K562 (cell line): Measurements from ENCODE around the gene HOXD13. TPM values are rescaled to one million over a fixed set of nuclear protein-coding genes. Genes with fewer than 3 reads are reported as not detected.
A peak's percentile ranks its signal among the peaks of the same experiment; 100 is the strongest.

Experiments
- ATAC-seq: fragments of 200-7000 bp; cut with Tn5 transposase; 3 replicates; pipeline ENCODE4 v1.9.1; 2020; ENCODE audit warnings: moderate library complexity
- BruUV-seq: library from RNA; stranded (reverse); fragments of 400-500 nt; replicated peaks from 2 replicates; lab custom pipeline; 2021; lab: Mats Ljungman, UMichigan
- CTCF ChIA-PET: fragments of 300-600 bp; formaldehyde crosslinking; extraction: SDS; loops from one replicate; lab custom pipeline; 2021; ENCODE audit warnings: low intra/inter-chr PET ratio; lab: Yijun Ruan, JAX
- POLR2A ChIA-PET: fragments of 300-600, 350-650 bp; sonication (Branson Sonifier 250); formaldehyde crosslinking; extraction: SDS; loops from one replicate; lab custom pipeline; 2021; ENCODE audit warnings: antibody characterized with exemption, inconsistent platforms; lab: Yijun Ruan, JAX
- DNase-seq, 4 experiments: peaks; one replicate each; pipeline versions ENCODE4 v3.0.0 to v3.0.0-alpha.2; 2011 to 2018; ENCODE audit warnings: low spot score in 3 of 4, mixed read lengths in 3 of 4; ENCODE audit errors: extremely low read depth in 1 of 4
- FAIRE-seq: peaks from 2 replicates; lab custom pipeline; 2011; peaks lifted over from hg19 to GRCh38; lab: Jason Lieb, UNC
- H2AFZ ChIP-seq: 2 replicates; pipeline ENCODE4 v1.6.0; 2011; ENCODE audit warnings: low read depth, low read length, control low read depth, inconsistent platforms
- H3K27ac ChIP-seq: fragments of 200-600 bp; 3 replicates; pipeline ENCODE4 v1.8.0; 2011; ENCODE audit warnings: low read depth, mild to moderate bottlenecking, control low read depth, inconsistent platforms, low read length, moderate library complexity, mixed read lengths; ENCODE audit errors: extremely low read depth
- H3K27me3 ChIP-seq, 2 experiments: fragments of 300-600 bp in 1 of 2; 2 replicates in 1 of 2; 3 replicates in 1 of 2; pipeline versions ENCODE4 v1.6.0 to v1.8.0; 2011; ENCODE audit warnings: inconsistent platforms in 2 of 2, low read length in 2 of 2, mild to moderate bottlenecking in 1 of 2, mixed read lengths in 1 of 2, moderate library complexity in 1 of 2; ENCODE audit not compliant: control insufficient read depth in 2 of 2, insufficient read depth in 2 of 2
- H3K36me3 ChIP-seq: fragments of 300-600 bp; 3 replicates; pipeline ENCODE4 v1.8.0; 2011; ENCODE audit warnings: mild to moderate bottlenecking, low read length, inconsistent platforms; ENCODE audit not compliant: control insufficient read depth, insufficient read depth
- H3K4me1 ChIP-seq, 2 experiments: fragments of 200-600 bp in 1 of 2; replicated peaks in 1 of 2; 2 replicates in 1 of 2; 3 replicates in 1 of 2; pipeline versions ENCODE4 v1.5.1 to v1.8.0; 2011; ENCODE audit warnings: inconsistent platforms in 2 of 2, low read length in 2 of 2, mild to moderate bottlenecking in 1 of 2, mixed read lengths in 1 of 2, moderate library complexity in 1 of 2; ENCODE audit not compliant: control insufficient read depth in 2 of 2, insufficient read depth in 2 of 2
- H3K4me2 ChIP-seq: 2 replicates; pipeline ENCODE4 v1.6.1; 2011; ENCODE audit warnings: low read length, control low read depth, inconsistent platforms, mixed read lengths; ENCODE audit not compliant: insufficient read depth
- H3K4me3 ChIP-seq: fragments of 200-600 bp; sonication (generic), shearing (Covaris generic); 2 replicates; pipeline ENCODE4 v1.5.1; 2016; ENCODE audit warnings: control low read depth, inconsistent platforms
- H3K79me2 ChIP-seq: fragments of 200-600 bp; 3 replicates; pipeline ENCODE4 v1.8.0; 2011; ENCODE audit warnings: low read length, inconsistent platforms; ENCODE audit not compliant: control insufficient read depth, insufficient read depth
- H3K9ac ChIP-seq, 2 experiments: 2 replicates each; pipeline versions ENCODE4 v1.6.0 to v1.6.1; 2011; ENCODE audit warnings: low read depth in 2 of 2, low read length in 2 of 2, control low read depth in 1 of 2, inconsistent platforms in 1 of 2, mild to moderate bottlenecking in 1 of 2, mixed read lengths in 1 of 2; ENCODE audit not compliant: insufficient read depth in 1 of 2
- H3K9me1 ChIP-seq: one replicate; pipeline ENCODE4 v1.6.0; 2011; ENCODE audit warnings: inconsistent platforms, mild to moderate bottlenecking, low read length, moderate library complexity; ENCODE audit not compliant: control insufficient read depth, insufficient read depth
- H3K9me3 ChIP-seq: replicated peaks from 2 replicates; pipeline ENCODE4 v1.5.1; 2011; ENCODE audit warnings: low read depth, low read length, inconsistent platforms; ENCODE audit not compliant: control insufficient read depth, insufficient read depth
- H4K20me1 ChIP-seq: replicated peaks from 2 replicates; pipeline ENCODE4 v1.6.1; 2011; ENCODE audit warnings: low read length, inconsistent platforms, mixed read lengths; ENCODE audit not compliant: control insufficient read depth, insufficient read depth
- KAT8 ChIP-seq: fragments of 450-650 bp; IDR thresholded peaks from 2 replicates; pipeline ENCODE4 v1.6.1; 2016; ENCODE audit warnings: low read depth, mild to moderate bottlenecking
- PCBP1 ChIP-seq: fragments of 200-400 bp; formaldehyde crosslinking; IDR thresholded peaks from 2 replicates; pipeline ENCODE4 v1.6.1; 2018; ENCODE audit warnings: mild to moderate bottlenecking, low read depth, low read length; ENCODE audit not compliant: poor library complexity, severe bottlenecking
- RFX5 ChIP-seq: IDR thresholded peaks from 2 replicates; pipeline ENCODE4 v1.6.1; 2011; ENCODE audit warnings: low read depth, mild to moderate bottlenecking, improper control_type of control experiment, low read length
- TAF1 ChIP-seq: IDR thresholded peaks from 2 replicates; pipeline ENCODE4 v1.6.1; 2011; ENCODE audit warnings: mild to moderate bottlenecking, low read length, moderate library complexity; ENCODE audit not compliant: insufficient read depth, control insufficient read depth, severe bottlenecking; ENCODE audit errors: extremely low read depth
- ZNF224 ChIP-seq: sonication (generic); formaldehyde crosslinking; IDR thresholded peaks from 2 replicates; pipeline ENCODE4 v1.8.0; 2022; ENCODE audit warnings: mild to moderate bottlenecking, missing genetic modification reagents
- WGBS: fragments of 100-300 bp; shearing (Covaris generic); methylation state at CpG from one replicate; pipeline ENCODE4 v1.1.6; 2016; ENCODE audit warnings: low coverage, mixed read lengths; ENCODE audit not compliant: insufficient coverage; ENCODE audit errors: missing lambda C conversion rate; 5-methylcytosine and 5-hydroxymethylcytosine counted together
- in situ Hi-C: fragments of 300-500 bp; cut with MboI; formaldehyde crosslinking; loops from 4 replicates; pipeline ENCODE4 v1.15.0; 2018; ENCODE audit warnings: inconsistent platforms, mixed read lengths
- intact Hi-C: fragments of 100-400 bp; cut with micrococcal nuclease; formaldehyde crosslinking; loops from 2 replicates; pipeline ENCODE4 v1.14.2; 2022
- polyA plus RNA-seq, 8 experiments: library from polyadenylated mRNA; depleted of rRNA in 4 of 8; stranded (reverse) in 5 of 8; unstranded in 3 of 8; fragments of >200 nt; fragmentation: Nextera tagmentation in 2 of 8; fragmentation: Illumina TruSeq in 1 of 8; extraction: Ambion mirVana in 2 of 8; extraction: Trizol in 1 of 8; gene quantifications; 2 replicates each; pipeline versions ENCODE4 v1.2.1 to v1.2.3, GENCODE V29; 2011 to 2014; ENCODE audit warnings: inconsistent platforms in 1 of 8, missing spikeins in 1 of 8
- total RNA-seq, 7 experiments: library from RNA; depleted of rRNA in 6 of 7; stranded (reverse); fragments of >200 nt in 6 of 7; fragmentation: Illumina TruSeq in 2 of 7; extraction: Trizol in 2 of 7; gene quantifications; 2 replicates each; pipeline versions ENCODE4 v1.2.1 to v1.2.3, GENCODE V29; 2011 to 2021; ENCODE audit warnings: low replicate concordance in 1 of 7
- TF ChIP-seq, protein P1 (sequence below): fragments of 450-650 bp; IDR thresholded peaks from 2 replicates; pipeline ENCODE4 v1.6.1; 2016; ENCODE audit warnings: missing biosample characterization, missing genetic modification characterization
- TF ChIP-seq, protein P2 (sequence below): sonication (generic); formaldehyde crosslinking; IDR thresholded peaks from 2 replicates; pipeline ENCODE4 v1.9.0; 2022; ENCODE audit warnings: mild to moderate bottlenecking, missing genetic modification reagents
- TF ChIP-seq, protein P3 (sequence below): IDR thresholded peaks from 2 replicates; pipeline ENCODE4 v1.6.1; 2016; ENCODE audit warnings: missing genetic modification characterization, missing compliant biosample characterization
- TF ChIP-seq, protein P4 (sequence below): fragments of 450-650 bp; IDR thresholded peaks from 2 replicates; pipeline ENCODE4 v1.7.0; 2016; ENCODE audit warnings: borderline replicate concordance
- TF ChIP-seq, protein P5 (sequence below), 2 experiments: fragments of 150-350 bp in 1 of 2; IDR thresholded peaks; 2 replicates each; pipeline ENCODE4 v1.6.1; 2012 to 2016; ENCODE audit warnings: low read depth in 2 of 2, low read length in 2 of 2, mild to moderate bottlenecking in 1 of 2, moderate library complexity in 1 of 2

Gene HOXD13
- total and polyA plus RNA-seq, 9 of the 15 experiments (the other 6 are each of a cell fraction or from before 2014, with no cell fraction given): 0.03 to 0.04 TPM; not detected in 7

DNA sequence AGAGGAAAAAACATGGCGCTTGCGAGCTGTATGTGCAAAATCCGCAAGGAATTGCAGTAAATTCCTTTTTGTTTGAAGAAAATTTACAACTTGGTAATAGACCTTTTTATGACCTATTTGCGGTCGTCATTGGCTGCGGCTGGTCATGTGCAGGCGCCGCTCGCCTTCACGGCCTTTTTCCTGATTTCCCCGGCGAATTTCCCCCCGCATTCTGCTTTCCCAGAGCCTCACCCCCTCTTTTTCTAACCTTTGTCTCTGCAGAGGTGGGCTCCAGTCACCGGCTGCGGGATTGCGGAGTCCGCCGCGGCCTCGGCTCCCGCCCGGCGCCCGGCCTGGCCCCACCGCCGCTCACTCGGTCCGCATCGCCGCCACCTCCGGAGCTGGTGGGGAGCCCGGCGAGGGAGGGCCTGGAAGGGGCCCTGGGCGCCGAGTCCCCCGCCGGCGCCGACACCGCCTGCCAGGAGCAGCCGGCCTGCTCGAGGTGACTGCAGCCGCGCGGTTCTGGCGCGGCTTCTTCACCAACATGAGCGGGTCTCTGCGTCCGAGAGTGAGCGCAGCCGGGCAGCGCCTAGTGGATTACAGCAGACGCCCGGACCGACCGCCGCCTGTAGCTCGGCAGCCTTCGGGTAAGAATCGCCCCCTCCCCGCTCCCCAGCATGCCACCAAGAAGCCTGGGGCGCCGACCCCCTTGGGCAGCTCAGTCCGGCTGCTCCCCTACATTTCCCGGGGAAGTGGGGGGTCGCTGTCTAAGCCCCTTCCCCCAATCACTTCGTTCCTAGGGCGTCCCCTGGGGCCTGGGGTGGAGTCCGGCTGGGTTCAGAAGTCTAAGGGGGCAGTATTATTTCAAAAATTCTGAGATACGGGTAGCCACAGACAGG lies 44.1 kb downstream of the HOXD13 start:
- CTCF ChIA-PET: interaction anchor here (1.7 kb wide), 1 partner anchor 10 kb away, joined by 4 read pairs; no protein-coding TSS in a partner anchor
- Histone ChIP-seq H3K9me3 (no peaks in the 10 kb centered on the region; the same call in 1 of the 2 replicates), H3K36me3 (no peaks in the 10 kb centered on the region), H3K9ac (no peak overlapping the region), H2AFZ (no peak overlapping the region), H3K4me1 (peaks cover 0 to 15% of the 10 kb centered on the region in 2 experiments; a peak in 2 of 5 replicates), H3K9me1 (no peaks in the 10 kb centered on the region), H3K79me2 (no peaks in the 10 kb centered on the region), H3K4me2 (peak overlapping the region; percentile 10; the same call in 1 of the 2 replicates), H3K4me3 (no peak overlapping the region), H4K20me1 (no peaks in the 10 kb centered on the region), H3K27me3 (peaks cover 37 to 64% of the 10 kb centered on the region in 2 experiments), H3K27ac (no peak overlapping the region)
- in situ Hi-C loops (loop anchor here (25.0 kb wide), 2 partner anchors 676 to 1626 kb away; no protein-coding TSS in a partner anchor), intact Hi-C loops (no loop called here)
- 22% methylated on average over 57 of the region's 71 CpGs for WGBS
- no peak for ATAC-seq
- DNase-seq: no peak
- no TSS peak for BruUV-seq
- FAIRE-seq: no peak
- POLR2A ChIA-PET: interaction anchor here (0.6 kb wide), 1 partner anchor 81 kb away, joined by 3 read pairs; no protein-coding TSS in a partner anchor
- TF ChIP-seq RFX5 (no peak), ZNF224 (CRISPR knock-in tag) (no peak), TAF1 (no peak), KAT8 (no peak), PCBP1 (peak; percentile 46)
- TF ChIP-seq, protein P1, sequence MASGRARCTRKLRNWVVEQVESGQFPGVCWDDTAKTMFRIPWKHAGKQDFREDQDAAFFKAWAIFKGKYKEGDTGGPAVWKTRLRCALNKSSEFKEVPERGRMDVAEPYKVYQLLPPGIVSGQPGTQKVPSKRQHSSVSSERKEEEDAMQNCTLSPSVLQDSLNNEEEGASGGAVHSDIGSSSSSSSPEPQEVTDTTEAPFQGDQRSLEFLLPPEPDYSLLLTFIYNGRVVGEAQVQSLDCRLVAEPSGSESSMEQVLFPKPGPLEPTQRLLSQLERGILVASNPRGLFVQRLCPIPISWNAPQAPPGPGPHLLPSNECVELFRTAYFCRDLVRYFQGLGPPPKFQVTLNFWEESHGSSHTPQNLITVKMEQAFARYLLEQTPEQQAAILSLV (tag): no peak
- TF ChIP-seq, protein P2, sequence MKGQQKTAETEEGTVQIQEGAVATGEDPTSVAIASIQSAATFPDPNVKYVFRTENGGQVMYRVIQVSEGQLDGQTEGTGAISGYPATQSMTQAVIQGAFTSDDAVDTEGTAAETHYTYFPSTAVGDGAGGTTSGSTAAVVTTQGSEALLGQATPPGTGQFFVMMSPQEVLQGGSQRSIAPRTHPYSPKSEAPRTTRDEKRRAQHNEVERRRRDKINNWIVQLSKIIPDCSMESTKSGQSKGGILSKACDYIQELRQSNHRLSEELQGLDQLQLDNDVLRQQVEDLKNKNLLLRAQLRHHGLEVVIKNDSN (CRISPR knock-in tag): peak; percentile 40; the same call in 1 of the 2 replicates
- TF ChIP-seq, protein P3, sequence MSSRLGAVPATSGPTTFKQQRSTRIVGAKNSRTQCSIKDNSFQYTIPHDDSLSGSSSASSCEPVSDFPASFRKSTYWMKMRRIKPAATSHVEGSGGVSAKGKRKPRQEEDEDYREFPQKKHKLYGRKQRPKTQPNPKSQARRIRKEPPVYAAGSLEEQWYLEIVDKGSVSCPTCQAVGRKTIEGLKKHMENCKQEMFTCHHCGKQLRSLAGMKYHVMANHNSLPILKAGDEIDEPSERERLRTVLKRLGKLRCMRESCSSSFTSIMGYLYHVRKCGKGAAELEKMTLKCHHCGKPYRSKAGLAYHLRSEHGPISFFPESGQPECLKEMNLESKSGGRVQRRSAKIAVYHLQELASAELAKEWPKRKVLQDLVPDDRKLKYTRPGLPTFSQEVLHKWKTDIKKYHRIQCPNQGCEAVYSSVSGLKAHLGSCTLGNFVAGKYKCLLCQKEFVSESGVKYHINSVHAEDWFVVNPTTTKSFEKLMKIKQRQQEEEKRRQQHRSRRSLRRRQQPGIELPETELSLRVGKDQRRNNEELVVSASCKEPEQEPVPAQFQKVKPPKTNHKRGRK (tag): peak; percentile 53
- TF ChIP-seq, protein P4, sequence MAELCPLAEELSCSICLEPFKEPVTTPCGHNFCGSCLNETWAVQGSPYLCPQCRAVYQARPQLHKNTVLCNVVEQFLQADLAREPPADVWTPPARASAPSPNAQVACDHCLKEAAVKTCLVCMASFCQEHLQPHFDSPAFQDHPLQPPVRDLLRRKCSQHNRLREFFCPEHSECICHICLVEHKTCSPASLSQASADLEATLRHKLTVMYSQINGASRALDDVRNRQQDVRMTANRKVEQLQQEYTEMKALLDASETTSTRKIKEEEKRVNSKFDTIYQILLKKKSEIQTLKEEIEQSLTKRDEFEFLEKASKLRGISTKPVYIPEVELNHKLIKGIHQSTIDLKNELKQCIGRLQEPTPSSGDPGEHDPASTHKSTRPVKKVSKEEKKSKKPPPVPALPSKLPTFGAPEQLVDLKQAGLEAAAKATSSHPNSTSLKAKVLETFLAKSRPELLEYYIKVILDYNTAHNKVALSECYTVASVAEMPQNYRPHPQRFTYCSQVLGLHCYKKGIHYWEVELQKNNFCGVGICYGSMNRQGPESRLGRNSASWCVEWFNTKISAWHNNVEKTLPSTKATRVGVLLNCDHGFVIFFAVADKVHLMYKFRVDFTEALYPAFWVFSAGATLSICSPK: no peak
- TF ChIP-seq, protein P5, sequence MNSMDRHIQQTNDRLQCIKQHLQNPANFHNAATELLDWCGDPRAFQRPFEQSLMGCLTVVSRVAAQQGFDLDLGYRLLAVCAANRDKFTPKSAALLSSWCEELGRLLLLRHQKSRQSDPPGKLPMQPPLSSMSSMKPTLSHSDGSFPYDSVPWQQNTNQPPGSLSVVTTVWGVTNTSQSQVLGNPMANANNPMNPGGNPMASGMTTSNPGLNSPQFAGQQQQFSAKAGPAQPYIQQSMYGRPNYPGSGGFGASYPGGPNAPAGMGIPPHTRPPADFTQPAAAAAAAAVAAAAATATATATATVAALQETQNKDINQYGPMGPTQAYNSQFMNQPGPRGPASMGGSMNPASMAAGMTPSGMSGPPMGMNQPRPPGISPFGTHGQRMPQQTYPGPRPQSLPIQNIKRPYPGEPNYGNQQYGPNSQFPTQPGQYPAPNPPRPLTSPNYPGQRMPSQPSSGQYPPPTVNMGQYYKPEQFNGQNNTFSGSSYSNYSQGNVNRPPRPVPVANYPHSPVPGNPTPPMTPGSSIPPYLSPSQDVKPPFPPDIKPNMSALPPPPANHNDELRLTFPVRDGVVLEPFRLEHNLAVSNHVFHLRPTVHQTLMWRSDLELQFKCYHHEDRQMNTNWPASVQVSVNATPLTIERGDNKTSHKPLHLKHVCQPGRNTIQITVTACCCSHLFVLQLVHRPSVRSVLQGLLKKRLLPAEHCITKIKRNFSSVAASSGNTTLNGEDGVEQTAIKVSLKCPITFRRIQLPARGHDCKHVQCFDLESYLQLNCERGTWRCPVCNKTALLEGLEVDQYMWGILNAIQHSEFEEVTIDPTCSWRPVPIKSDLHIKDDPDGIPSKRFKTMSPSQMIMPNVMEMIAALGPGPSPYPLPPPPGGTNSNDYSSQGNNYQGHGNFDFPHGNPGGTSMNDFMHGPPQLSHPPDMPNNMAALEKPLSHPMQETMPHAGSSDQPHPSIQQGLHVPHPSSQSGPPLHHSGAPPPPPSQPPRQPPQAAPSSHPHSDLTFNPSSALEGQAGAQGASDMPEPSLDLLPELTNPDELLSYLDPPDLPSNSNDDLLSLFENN (IDR thresholded peaks at IDR 0.05; ENCODE audit: low read depth in 2 of 2, low read length in 2 of 2): no peak
